ENCODE measurements around the gene PRC1. TPM values are rescaled to one million over a fixed set of nuclear protein-coding genes. Genes with fewer than 3 reads are reported as not detected.
A peak's percentile ranks its signal among the peaks of the same experiment; 100 is the strongest.
"Not testable (repeated sequence)": the region's sequence is repeated elsewhere in the genome, so short reads cannot be mapped to it uniquely, and the experiment has no call there.

PRC1 gene, protein sequence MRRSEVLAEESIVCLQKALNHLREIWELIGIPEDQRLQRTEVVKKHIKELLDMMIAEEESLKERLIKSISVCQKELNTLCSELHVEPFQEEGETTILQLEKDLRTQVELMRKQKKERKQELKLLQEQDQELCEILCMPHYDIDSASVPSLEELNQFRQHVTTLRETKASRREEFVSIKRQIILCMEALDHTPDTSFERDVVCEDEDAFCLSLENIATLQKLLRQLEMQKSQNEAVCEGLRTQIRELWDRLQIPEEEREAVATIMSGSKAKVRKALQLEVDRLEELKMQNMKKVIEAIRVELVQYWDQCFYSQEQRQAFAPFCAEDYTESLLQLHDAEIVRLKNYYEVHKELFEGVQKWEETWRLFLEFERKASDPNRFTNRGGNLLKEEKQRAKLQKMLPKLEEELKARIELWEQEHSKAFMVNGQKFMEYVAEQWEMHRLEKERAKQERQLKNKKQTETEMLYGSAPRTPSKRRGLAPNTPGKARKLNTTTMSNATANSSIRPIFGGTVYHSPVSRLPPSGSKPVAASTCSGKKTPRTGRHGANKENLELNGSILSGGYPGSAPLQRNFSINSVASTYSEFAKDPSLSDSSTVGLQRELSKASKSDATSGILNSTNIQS
- 10 to 100 TPM; 75.6 to 95.3 (median 84.5) TPM for polyA plus RNA-seq (ENCODE audit: insufficient read length in 3 of 3)

DNA sequence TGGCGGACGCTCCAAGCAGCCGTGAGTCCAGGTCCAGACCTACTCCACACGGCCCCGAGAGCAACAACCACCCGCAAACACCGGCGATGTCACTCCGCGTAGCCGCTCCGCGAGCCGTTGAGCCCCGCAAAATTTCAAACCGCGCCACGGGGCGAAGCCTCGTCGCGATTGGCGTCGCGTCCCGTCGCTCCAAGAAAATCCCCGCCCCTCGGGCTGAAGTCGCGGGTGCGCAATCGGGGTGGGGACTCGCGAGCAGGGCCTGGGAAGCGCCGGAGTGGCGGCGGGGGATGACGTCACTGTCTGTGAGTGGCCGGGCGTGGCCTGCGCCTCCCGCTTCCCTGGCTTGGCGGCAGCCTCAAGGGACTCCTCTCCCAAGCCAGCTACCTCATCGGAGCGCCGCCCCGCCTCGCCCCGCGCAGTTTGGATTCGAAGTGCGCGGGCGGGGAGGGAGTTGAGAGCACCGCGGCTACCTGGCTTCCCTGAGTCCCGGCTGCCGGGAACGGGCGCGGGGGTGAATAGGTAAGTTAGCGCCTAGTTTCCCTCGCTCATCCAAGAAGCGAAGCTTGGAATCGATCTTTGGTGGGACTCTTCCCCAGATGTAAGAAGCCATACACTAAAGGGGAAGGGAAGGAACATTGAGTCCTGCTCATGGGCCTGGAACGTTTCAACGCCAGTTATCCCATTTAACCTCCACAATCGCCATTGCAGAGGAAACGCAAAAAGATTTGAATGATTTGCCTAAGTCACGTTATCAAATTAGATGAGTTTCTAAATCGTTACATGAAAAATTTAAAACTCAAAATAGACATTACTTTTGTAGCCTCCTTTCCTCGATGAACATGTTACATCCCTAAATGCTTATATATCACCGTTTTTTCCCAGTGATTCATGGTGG is at the start of gene PRC1:
Gene PRC1 (minus strand): TSS at position 119 of the 895 bp plus-strand sequence. CDS start 118 bp downstream, at position 1.
- peak; percentile 86 to 93 (median 90) for DNase-seq (ENCODE audit: low read depth in 3 of 3, low spot score in 2 of 3)

DNA sequence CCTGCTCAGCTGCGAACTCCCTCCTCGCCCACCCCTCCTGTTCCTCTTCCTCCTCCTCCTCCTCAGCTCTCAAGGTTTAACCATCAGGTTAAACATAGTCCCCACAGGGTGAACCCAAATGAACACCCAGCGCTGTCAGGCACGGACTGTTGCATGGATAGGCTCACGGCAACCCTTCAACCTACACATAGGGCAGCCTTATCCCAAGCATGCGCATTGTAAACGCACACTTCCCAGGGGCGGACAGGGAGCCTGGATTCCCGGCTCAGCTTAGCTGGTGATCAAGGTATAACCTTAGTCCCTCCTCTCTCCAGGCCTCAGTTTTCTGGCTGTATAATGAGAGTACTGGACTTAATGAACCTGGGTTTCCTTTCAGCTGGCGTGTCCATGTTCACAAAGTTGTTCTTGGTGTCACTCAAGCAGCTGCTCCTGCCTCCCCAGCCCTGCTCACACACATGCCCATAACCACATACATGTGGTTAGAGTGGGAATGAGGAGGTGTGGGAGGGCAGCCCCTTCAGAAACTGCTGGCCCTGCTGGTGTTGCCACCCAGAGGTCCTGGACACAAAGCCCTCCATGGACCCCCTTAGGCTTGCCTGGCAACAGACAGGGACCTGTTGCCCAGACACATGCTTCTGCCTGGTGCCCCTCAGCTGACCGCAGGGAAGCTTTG is 49.0 kb upstream of the PRC1 start:
- DNase-seq (ENCODE audit: low read depth in 3 of 3, low spot score in 2 of 3): no peak

DNA sequence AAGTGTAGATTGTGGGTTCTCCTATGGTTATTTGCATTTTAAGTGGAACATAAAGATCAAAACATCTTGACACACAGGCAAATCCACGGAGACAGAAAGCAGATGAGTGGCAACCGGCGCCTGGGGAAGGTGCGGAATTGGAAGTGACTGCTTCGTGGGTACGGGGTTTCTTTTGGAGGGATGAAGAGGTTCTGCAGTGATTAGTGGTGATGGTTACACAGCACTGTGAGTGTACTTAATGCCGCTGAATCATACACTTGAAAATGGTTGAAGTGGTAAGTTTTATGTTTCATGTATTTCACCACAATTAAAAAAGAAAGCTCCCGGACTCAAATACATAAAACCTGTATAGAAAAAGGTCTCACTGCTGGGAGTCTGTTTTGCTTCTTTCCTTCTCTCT is 46.5 kb upstream of the PRC1 start:
- DNase-seq (ENCODE audit: low read depth in 3 of 3, low spot score in 2 of 3): no peak

DNA sequence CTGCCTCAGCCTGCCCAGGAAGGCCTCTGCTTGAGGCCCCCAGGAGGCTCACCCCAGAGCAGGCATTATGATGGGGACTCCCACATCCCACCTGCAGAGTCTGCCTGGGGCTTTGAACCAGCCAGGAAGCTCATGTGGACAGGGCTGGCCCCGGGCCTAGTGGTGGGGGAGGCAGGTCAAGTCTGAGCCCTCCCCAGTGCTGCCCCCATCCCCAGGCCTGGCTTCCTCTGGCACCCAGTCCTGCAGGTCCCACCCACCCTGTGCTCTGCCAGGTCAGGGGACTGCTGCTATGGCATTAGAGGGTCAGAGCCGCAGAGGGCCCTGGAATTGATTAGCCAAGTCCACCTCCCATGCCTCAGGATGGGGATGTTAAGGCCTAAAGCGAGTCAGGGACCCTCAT is 45.7 kb upstream of the PRC1 start:
- no peak for DNase-seq (ENCODE audit: low read depth in 3 of 3, low spot score in 2 of 3)

DNA sequence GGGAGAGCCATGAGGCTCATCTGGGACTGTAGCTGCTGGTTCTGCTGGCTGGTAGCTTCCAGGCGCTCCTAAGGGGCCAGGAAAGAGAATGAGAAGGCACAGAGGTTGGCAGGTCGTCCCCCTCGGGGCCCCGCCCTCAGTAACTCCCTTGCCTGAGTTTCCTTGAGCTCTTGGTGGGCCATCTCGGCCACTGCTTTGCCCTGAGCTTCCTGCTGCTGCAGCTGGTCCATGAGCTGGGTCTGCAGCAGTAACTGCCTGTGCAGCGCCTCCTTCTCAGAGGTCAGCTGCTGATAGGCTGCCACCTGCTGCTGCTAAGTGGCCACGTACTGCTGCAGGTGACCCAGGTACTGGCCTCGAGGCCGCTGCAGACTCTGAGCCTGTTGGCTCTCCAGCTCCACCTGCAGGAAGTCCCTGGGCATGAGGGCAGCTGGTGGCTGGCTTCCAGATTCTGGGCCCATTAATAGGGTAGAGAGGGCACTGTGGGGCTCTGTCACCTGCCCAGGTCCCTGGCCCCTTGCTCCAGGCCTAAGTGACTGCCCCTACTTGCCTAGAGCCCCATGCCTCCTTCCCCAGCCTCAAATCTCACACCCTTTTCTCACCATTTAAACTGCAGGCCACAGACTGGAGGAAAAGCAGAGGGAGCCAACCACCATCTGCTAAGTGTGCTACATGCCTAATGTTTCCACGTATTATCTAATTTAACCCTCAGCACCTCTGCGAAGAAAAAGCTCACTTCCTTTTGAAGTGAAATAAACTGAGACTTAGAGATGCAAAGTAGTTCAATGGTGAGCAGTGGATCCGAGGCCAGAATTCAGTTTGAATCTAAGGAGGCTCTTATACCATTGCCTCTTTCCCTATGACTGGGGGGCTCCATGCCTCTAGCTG is 38.8 kb upstream of the PRC1 start:
- DNase-seq (ENCODE audit: low read depth in 3 of 3, low spot score in 2 of 3): no peak

DNA sequence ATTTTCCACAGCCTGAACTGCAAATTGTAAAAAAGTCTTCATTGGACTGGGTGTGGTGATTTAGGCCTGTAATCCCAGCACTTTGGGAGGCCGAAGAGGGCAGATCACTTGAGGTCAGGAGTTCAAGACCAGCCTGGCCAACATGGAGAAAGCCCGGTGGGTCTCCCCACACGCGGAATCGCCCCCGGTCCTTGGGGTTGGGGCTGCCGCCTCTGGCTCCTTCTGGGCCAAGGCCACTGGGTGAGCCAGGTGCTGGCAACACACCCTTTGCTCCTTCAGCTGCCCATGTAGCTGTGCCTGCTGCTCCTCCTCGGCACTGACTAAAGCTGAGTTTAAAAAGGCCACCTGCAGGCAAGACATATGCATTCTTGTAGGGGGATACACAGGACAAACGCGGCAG is 37.5 kb upstream of the PRC1 start:
- DNase-seq (ENCODE audit: low read depth in 3 of 3, low spot score in 2 of 3): no peak

DNA sequence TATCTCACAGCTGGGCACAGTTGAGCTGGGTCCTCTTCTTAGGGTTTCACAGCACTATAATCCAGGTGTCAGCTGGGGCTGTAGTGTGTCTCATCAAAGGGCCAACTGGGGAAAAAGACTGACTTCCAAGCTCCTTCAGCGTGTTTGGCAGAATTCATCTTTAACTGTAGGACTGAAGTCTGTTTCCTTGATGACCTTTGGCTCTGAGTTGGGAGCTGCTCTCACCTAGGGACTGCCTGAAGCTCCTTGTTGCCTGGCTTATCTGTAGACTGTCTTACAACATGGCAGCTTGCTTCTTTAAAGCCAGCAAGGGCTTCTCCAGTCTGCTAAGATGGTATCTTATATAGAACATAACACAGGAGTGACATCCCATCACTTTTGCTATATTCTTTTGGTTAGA is 33.3 kb upstream of the PRC1 start:
- no peak for DNase-seq (ENCODE audit: low read depth in 3 of 3, low spot score in 2 of 3)

DNA sequence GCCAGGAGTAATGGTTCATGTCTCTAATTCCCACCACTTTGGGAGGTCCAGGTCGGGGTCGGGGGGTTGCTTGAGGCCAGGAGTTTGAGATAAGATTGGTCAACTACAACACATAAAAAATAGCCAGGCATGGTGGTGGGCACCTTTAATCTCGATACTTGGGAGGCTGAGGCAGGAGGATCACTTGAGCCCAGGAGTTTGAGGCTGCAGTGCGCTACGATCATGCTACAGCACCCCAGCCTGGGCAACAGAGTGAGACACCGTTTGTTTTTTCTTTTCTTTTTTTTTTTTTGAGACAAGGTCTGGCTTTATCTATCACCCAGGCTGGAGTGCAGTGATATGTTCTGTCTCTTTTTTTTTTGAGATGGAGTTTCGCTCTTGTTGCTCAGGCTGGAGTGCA is 29.4 kb upstream of the PRC1 start:
- DNase-seq (ENCODE audit: low read depth in 3 of 3, low spot score in 2 of 3): no peak

DNA sequence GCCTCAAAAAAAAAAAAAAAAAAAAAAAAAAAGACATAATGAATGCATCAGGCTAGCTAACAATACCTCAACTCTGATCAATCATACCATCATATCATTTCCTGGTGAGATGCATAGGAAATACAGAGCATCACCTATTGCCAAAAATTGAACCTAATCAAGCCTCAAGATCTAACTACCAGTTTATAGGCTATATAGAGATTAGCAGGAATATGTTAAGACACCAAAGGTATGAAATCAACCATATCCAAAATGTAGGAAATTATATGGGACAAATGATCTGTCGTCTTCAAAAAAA is 28.4 kb upstream of the PRC1 start:
- peak in 1 of 3 donors; percentile 14 for DNase-seq (ENCODE audit: low read depth in 3 of 3, low spot score in 2 of 3)

DNA sequence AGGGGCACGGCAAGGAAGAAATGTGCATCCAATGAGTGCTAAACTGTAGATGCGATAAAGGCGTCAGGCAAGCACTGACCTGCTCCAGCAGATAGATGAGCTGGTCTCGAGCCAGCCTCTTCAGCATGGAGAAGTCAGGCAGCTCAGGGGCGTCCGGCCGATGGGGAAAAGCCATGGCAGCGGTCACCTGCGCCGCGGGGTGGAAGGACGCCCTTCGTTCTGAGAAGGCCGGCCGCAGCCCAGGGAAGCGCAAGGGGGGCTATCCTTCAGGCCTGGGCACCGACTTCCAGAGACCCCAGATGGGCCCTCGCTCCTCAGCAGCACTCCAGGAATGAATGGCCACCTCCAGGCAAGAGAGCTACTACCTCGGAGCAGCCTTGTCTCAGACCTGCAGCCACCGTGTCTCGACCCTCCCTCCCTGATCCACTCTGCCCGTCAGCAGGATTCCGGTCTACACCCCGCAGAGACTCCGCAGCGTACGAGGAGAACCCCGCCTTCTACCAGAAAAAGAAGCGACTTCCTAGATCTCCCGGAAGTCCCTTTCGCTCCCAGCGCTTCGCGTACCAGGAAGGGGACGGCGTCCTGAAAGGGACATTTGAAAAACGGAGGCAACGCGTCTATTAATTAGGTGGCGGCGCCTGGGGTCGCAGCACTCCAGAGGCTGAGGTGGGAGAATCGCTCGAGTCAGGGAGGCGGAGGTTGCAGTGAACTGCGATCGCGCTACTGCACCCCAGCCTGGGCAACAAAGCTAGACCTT is 27.9 kb upstream of the PRC1 start, which contains the start of gene VPS33B:
Gene VPS33B (minus strand): TSS at position 520 of the 757 bp plus-strand sequence. CDS start 345 bp downstream, at position 175.
- DNase-seq (ENCODE audit: low read depth in 3 of 3, low spot score in 2 of 3): peak; percentile 60 to 87 (median 74)

DNA sequence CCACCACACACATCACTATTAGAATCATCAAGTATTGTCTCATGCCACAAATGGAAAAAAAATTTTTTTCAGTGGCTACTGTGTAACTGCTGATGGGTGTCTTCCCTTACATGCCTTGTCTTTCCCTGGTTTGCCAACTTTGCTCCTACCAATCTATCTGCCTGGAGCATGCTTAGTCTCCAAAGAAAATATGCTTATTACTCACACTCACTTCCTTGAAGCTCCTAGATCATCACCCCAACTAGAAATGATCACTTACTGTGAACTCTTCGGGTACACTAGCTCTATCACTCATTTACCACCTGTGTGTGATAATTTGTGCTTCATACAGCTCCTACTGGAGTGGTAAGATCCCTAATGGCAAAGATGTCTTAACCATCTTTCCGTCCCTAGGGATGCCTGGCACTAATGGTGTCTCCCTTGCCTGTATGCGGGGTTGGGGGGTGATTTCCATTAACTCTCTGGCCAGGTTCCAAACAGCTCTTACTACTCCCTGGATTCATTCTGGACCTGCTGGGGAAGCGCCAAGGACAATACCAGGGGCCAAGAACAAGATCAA is 27.3 kb upstream of the PRC1 start:
- no peak for DNase-seq (ENCODE audit: low read depth in 3 of 3, low spot score in 2 of 3)

DNA sequence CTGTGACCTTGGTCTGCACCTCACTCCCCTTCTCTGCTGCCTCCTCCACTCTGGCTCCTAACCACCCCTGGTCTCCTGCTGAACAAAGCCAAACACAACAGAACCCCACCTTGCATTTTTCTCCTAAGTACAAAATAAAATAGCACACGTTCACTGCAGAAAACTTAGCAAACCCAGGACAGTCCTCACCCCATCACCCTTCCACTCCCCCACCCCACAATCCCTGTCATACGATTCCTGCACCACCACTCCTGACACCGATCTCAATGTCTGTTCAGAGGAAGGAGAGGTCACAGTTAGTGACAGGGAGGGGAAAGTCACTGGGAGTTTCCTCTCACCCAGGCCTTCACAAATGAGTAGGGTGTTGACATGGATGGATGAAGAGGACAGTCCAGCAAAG is 23.8 kb upstream of the PRC1 start:
- no peak for DNase-seq (ENCODE audit: low read depth in 3 of 3, low spot score in 2 of 3)

DNA sequence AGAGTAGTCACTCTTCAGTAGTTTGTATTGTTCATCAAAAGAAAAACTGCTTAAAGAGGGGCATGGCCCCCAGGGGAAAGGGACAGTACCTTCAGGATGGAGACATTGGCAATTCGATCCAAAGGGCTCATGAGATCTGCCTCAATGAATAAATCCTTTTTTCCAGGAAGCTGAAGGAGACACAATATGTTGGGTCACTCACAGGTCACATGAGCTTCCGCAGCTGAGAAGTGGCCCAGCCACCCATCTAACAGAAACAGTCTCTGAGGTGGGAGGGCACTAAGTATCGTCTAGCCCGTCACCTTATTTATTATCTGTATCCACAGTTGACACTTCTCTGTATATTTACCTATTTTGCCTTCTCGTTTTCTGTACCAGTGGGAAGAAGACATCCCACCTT is 23.4 kb upstream of the PRC1 start:
- DNase-seq (ENCODE audit: low read depth in 3 of 3, low spot score in 2 of 3): no peak

DNA sequence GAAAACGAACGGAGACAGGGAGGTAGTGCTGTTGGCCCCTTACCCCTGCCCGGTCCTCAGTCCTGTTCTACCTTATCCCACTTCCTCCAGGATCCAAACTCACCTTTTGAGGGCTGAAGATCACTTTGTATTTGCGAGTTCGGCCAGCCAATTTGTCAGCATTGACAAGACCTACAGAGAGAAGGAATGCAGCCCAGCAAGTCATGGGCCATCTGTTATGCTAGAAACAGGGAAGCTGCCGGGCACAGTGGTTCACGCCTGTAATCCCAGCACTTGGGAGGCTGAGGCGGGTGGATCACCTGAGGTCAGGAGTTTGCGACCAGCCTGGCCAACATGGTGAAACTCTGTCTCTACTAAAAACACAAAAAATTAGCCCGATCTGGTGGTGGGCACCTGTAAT is 19.4 kb upstream of the PRC1 start:
- DNase-seq (ENCODE audit: low read depth in 3 of 3, low spot score in 2 of 3): not testable (repeated sequence)

DNA sequence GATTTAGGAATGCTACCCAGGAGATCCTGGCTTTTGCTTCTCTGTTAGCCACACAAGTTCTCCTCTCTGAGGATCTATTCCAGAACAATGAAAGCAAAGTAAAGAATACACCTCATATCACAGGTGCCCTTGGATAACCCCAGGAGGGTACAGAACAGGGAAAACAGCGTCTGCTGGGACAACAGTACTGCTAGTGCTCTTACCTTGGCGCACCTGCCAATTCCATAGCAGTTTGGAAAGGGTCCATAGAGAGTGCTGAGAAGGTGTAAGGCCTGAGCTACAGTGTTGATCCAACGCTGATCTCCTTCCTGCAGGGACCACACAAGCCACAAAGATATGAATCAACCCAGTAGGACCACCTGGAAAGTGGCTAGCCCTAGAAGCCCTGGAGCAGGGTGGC is 12.9 kb upstream of the PRC1 start:
- DNase-seq (ENCODE audit: low read depth in 3 of 3, low spot score in 2 of 3): no peak

DNA sequence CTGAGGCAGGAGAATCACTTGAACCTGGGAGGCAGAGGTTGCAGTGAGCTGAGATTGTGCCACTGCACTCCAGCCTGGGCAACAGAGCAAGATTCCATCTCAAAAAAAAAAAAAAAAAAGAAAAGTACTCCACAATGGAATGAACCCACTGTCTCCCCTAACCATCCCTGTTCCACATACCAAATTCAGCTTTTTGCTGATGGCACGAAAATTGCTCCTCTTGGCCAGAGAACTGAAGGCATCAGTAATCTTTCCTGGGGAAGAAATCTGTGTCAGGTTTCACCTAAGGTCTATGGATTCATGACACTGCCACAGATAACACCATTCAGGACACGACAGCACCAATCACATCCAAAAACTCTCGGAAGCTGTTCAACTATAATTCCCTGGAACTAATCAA is 6.9 kb upstream of the PRC1 start:
- no peak for DNase-seq (ENCODE audit: low read depth in 3 of 3, low spot score in 2 of 3)

DNA sequence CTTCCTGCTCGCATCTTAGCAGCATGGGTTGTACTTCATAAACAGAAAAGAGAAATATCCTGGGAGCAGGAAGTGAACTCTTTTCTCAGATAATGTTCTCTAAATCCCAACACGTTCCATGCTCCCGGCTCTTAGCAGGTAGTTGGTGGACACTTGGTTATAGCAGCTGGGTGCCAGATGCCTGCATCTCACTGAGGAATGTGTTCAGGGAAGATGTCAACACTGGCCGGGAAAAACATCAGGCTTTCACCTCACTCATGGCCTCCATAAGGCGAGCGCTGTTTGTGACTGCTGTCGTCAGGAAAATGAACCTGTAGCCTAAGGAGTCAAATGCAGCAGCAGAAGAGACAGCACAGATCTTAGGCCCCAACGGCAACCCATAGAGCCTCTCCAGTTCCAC is 4.4 kb upstream of the PRC1 start:
- DNase-seq (ENCODE audit: low read depth in 3 of 3, low spot score in 2 of 3): no peak

DNA sequence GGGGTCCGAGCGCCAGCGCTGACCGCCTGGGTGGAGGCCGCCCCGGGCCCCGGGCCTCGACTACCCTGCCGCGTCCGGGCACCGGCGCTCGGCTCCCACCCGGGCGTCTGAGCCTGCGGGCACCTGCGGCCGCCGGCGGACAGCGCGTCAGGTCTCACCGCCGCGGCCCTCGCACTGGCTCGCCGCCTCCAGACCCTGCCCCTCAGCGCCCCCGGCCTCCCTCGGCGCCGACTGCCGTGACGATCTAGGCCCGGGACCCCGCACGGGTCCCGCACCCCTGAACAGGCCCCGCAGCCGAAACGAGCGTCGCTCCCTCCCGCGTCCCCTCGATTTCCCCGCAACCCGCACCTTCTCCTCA is 297 bp downstream of the PRC1 start:
- DNase-seq (ENCODE audit: low read depth in 3 of 3, low spot score in 2 of 3): no peak

All from right renal cortex interstitium (tissue), 3 donors.